ENCODE data around the gene DNER.

Gene DNER

GRCh38 chr2:229610333-229610732, 104.0 kb downstream of the DNER start:
- Histone ChIP-seq H3K27me3 (ENCODE audit: low read depth, low read length) (no peaks in the 10 kb centered on the region), H3K36me3 (replicated peaks; ENCODE audit: low read depth, low read length) (no peaks in the 10 kb centered on the region), H2AFZ (ENCODE audit: low read depth, low read length) (no peak overlapping the region), H3K9ac (ENCODE audit: low read length) (no peak overlapping the region), H3K4me3 (ENCODE audit: low read length) (no peak overlapping the region), H3K4me1 (ENCODE audit: low read length) (no peaks in the 10 kb centered on the region), H3K9me3 (ENCODE audit: insufficient read depth, low read length) (no peaks in the 10 kb centered on the region), H4K20me1 (ENCODE audit: insufficient read depth, low read length) (no peaks in the 10 kb centered on the region), H3K27ac (ENCODE audit: low read length) (no peak overlapping the region), H3K4me2 (ENCODE audit: low read length) (no peak overlapping the region), H3K79me2 (ENCODE audit: low read length) (no peaks in the 10 kb centered on the region)
- TF ChIP-seq CTCF (IDR thresholded peaks at IDR 0.05; ENCODE audit: low read depth, low read length) (no peak), EZH2phosphoT487 (IDR thresholded peaks at IDR 0.05; ENCODE audit: low read depth) (no peak)

- no peaks in the 10 kb centered on the region for H3K27me3 ChIP-seq (ENCODE audit: low read depth, low read length)
- no peaks in the 10 kb centered on the region for H3K79me2 ChIP-seq (ENCODE audit: low read length)
- no peak overlapping the region for H3K9ac ChIP-seq (ENCODE audit: low read length)
- H3K4me1 ChIP-seq (ENCODE audit: low read length) = peaks cover 7% of the 10 kb centered on the region
- no peak overlapping the region for H3K27ac ChIP-seq (ENCODE audit: low read length)
- no peaks in the 10 kb centered on the region for H3K36me3 ChIP-seq (replicated peaks; ENCODE audit: low read depth, low read length)
- H3K4me2 ChIP-seq (ENCODE audit: low read length) = no peak overlapping the region
- no peak overlapping the region for H2AFZ ChIP-seq (ENCODE audit: low read depth, low read length)
- H4K20me1 ChIP-seq (ENCODE audit: insufficient read depth, low read length) = no peaks in the 10 kb centered on the region
- no peak overlapping the region for H3K4me3 ChIP-seq (ENCODE audit: low read length)
- no peaks in the 10 kb centered on the region for H3K9me3 ChIP-seq (ENCODE audit: insufficient read depth, low read length)
- TF ChIP-seq EZH2phosphoT487 (IDR thresholded peaks at IDR 0.05; ENCODE audit: low read depth) (no peak), CTCF (IDR thresholded peaks at IDR 0.05; ENCODE audit: low read depth, low read length) (no peak)
Observed at GRCh38 chr2:229601936-229602335, 112.4 kb downstream of the DNER start.

GRCh38 chr2:229601396-229601795, 113.0 kb downstream of the DNER start:
- H3K4me1 ChIP-seq (ENCODE audit: low read length) = peaks cover 7% of the 10 kb centered on the region
- no peaks in the 10 kb centered on the region for H3K9me3 ChIP-seq (ENCODE audit: insufficient read depth, low read length)
- H2AFZ ChIP-seq (ENCODE audit: low read depth, low read length) = no peak overlapping the region
- TF ChIP-seq CTCF (IDR thresholded peaks at IDR 0.05; ENCODE audit: low read depth, low read length) (no peak), EZH2phosphoT487 (IDR thresholded peaks at IDR 0.05; ENCODE audit: low read depth) (no peak)
- H3K4me2 ChIP-seq (ENCODE audit: low read length) = no peak overlapping the region
- no peaks in the 10 kb centered on the region for H3K27me3 ChIP-seq (ENCODE audit: low read depth, low read length)
- H3K79me2 ChIP-seq (ENCODE audit: low read length) = no peaks in the 10 kb centered on the region
- no peak overlapping the region for H3K9ac ChIP-seq (ENCODE audit: low read length)
- H3K36me3 ChIP-seq (replicated peaks; ENCODE audit: low read depth, low read length) = no peaks in the 10 kb centered on the region
- no peaks in the 10 kb centered on the region for H4K20me1 ChIP-seq (ENCODE audit: insufficient read depth, low read length)
- H3K27ac ChIP-seq (ENCODE audit: low read length) = no peak overlapping the region
- no peak overlapping the region for H3K4me3 ChIP-seq (ENCODE audit: low read length)

GRCh38 chr2:229598227-229598626, 116.1 kb downstream of the DNER start:
- no peak overlapping the region for H3K4me2 ChIP-seq (ENCODE audit: low read length)
- H3K36me3 ChIP-seq (replicated peaks; ENCODE audit: low read depth, low read length) = no peaks in the 10 kb centered on the region
- H3K4me3 ChIP-seq (ENCODE audit: low read length) = no peak overlapping the region
- no peaks in the 10 kb centered on the region for H4K20me1 ChIP-seq (ENCODE audit: insufficient read depth, low read length)
- no peaks in the 10 kb centered on the region for H3K9me3 ChIP-seq (ENCODE audit: insufficient read depth, low read length)
- H3K27me3 ChIP-seq (ENCODE audit: low read depth, low read length) = no peaks in the 10 kb centered on the region
- no peak overlapping the region for H3K9ac ChIP-seq (ENCODE audit: low read length)
- H3K79me2 ChIP-seq (ENCODE audit: low read length) = no peaks in the 10 kb centered on the region
- H3K27ac ChIP-seq (ENCODE audit: low read length) = no peak overlapping the region
- H2AFZ ChIP-seq (ENCODE audit: low read depth, low read length) = no peak overlapping the region
- TF ChIP-seq EZH2phosphoT487 (IDR thresholded peaks at IDR 0.05; ENCODE audit: low read depth) (no peak), CTCF (IDR thresholded peaks at IDR 0.05; ENCODE audit: low read depth, low read length) (no peak)
- H3K4me1 ChIP-seq (ENCODE audit: low read length) = no peaks in the 10 kb centered on the region

All from OCI-LY3 (cell line).